ENCODE results near the gene PRKCI. TPM values are rescaled to one million over a fixed set of nuclear protein-coding genes. Genes with fewer than 3 reads are reported as not detected.

PRKCI gene
- total RNA-seq, 1 donor from 2014 or later: 64.0 TPM

- no peak overlapping the region for H3K4me3 Mint-ChIP-seq
- H3K27ac Mint-ChIP-seq: no peak overlapping the region
- H3K27me3 Mint-ChIP-seq (ENCODE audit: low read depth): no peaks in the 10 kb centered on the region
- TF ChIP-seq CTCF (IDR thresholded peaks at IDR 0.05; ENCODE audit: unreplicated experiment): no peak
- H3K36me3 Mint-ChIP-seq: peaks cover 3% of the 10 kb centered on the region
- peaks cover 18% of the 10 kb centered on the region for H3K4me1 Mint-ChIP-seq
- DNase-seq (ENCODE audit: low spot score in 2 of 2, unreplicated experiment in 2 of 2): no peak
- peaks cover 9% of the 10 kb centered on the region for H3K9me3 Mint-ChIP-seq
Measured at GRCh38 chr3:170219850-170220249, 2.4 kb upstream of the PRKCI start.

GRCh38 chr3:170220871-170221270 is 1.4 kb upstream of the PRKCI start:
- H3K4me3 Mint-ChIP-seq: no peak overlapping the region
- H3K9me3 Mint-ChIP-seq: peaks cover 5% of the 10 kb centered on the region

GRCh38 chr3:170222647-170223541 is 670 bp downstream of the PRKCI start:
- no peaks in the 10 kb centered on the region for H3K9me3 Mint-ChIP-seq
- no peaks in the 10 kb centered on the region for H3K36me3 Mint-ChIP-seq
- H3K4me3 Mint-ChIP-seq: peak overlapping the region; percentile 89
- no peaks in the 10 kb centered on the region for H3K27me3 Mint-ChIP-seq (ENCODE audit: low read depth)
- no peak for TF ChIP-seq CTCF (IDR thresholded peaks at IDR 0.05; ENCODE audit: unreplicated experiment)
- H3K4me1 Mint-ChIP-seq: peaks cover 46% of the 10 kb centered on the region
- peak; percentile 22 to 41 for DNase-seq (ENCODE audit: low spot score in 2 of 2, unreplicated experiment in 2 of 2)
- H3K27ac Mint-ChIP-seq: peak overlapping the region; percentile 91

More at GRCh38 chr3:170220871-170221270, 1.4 kb upstream of the PRKCI start:
- no peak for TF ChIP-seq CTCF (IDR thresholded peaks at IDR 0.05; ENCODE audit: unreplicated experiment)
- no peak for DNase-seq (ENCODE audit: low spot score in 2 of 2, unreplicated experiment in 2 of 2)
- peaks cover 26% of the 10 kb centered on the region for H3K4me1 Mint-ChIP-seq
- peaks cover 3% of the 10 kb centered on the region for H3K36me3 Mint-ChIP-seq
- H3K27ac Mint-ChIP-seq: no peak overlapping the region
- H3K27me3 Mint-ChIP-seq (ENCODE audit: low read depth): no peaks in the 10 kb centered on the region

- no peak for DNase-seq (ENCODE audit: low spot score in 2 of 2, unreplicated experiment in 2 of 2)
- Mint-ChIP-seq H3K27me3 (ENCODE audit: low read depth) (no peaks in the 10 kb centered on the region), H3K9me3 (no peaks in the 10 kb centered on the region), H3K36me3 (no peaks in the 10 kb centered on the region), H3K4me3 (peak overlapping the region; percentile 3), H3K27ac (peak overlapping the region; percentile 27), H3K4me1 (peaks cover 52% of the 10 kb centered on the region)
- no peak for TF ChIP-seq CTCF (IDR thresholded peaks at IDR 0.05; ENCODE audit: unreplicated experiment)
Measured at GRCh38 chr3:170225166-170225565, 2.9 kb downstream of the PRKCI start.

GRCh38 chr3:170226426-170226960 is 4.3 kb downstream of the PRKCI start:
- Mint-ChIP-seq H3K36me3 (peaks cover 1% of the 10 kb centered on the region), H3K9me3 (no peaks in the 10 kb centered on the region), H3K27ac (peak overlapping the region; percentile 65), H3K4me3 (peak overlapping the region; percentile 1), H3K27me3 (ENCODE audit: low read depth) (no peaks in the 10 kb centered on the region), H3K4me1 (peaks cover 52% of the 10 kb centered on the region)
- no peak for DNase-seq (ENCODE audit: low spot score in 2 of 2, unreplicated experiment in 2 of 2)
- TF ChIP-seq CTCF (IDR thresholded peaks at IDR 0.05; ENCODE audit: unreplicated experiment): no peak
